Measurements from ENCODE around the gene RNF168. TPM values are rescaled to one million over a fixed set of nuclear protein-coding genes. Genes with fewer than 3 reads are reported as not detected.

RNF168 gene
- total RNA-seq, 1 donor from 2014 or later, result 18.3 TPM

- FAIRE-seq, result no peak
- Mint-ChIP-seq H3K27ac (ENCODE audit: unreplicated experiment) (peak overlapping the region; percentile 88), H3K9me3 (ENCODE audit: unreplicated experiment) (no peaks in the 10 kb centered on the region), H3K4me3 (ENCODE audit: unreplicated experiment) (peak overlapping the region; percentile 99), H3K4me1 (ENCODE audit: low read depth, unreplicated experiment) (peaks cover 11% of the 10 kb centered on the region), H3K36me3 (ENCODE audit: low read depth, unreplicated experiment) (peaks cover 4% of the 10 kb centered on the region), H3K27me3 (ENCODE audit: low read depth, unreplicated experiment) (no peaks in the 10 kb centered on the region)
- H2AFZ ChIP-seq (ENCODE audit: low read depth, low read length), result peak overlapping the region; percentile 35
- peak overlapping the region; percentile 91 for H3K9ac ChIP-seq (ENCODE audit: low read length)
- peaks cover 16% of the 10 kb centered on the region for H3K4me1 ChIP-seq (ENCODE audit: insufficient read depth, low read length)
- H3K27me3 ChIP-seq (ENCODE audit: insufficient read depth, low read length), result no peaks in the 10 kb centered on the region
- H3K4me2 ChIP-seq (ENCODE audit: low read length), result peak overlapping the region; percentile 91
- DNase-seq (ENCODE audit: low read depth), result no peak
- peak overlapping the region; percentile 97 for H3K4me3 ChIP-seq (ENCODE audit: insufficient read depth, low read depth, low read length)
- no peaks in the 10 kb centered on the region for H3K9me3 ChIP-seq (ENCODE audit: insufficient read depth, low read depth, low read length)
- peak overlapping the region; percentile 82 for H3K27ac ChIP-seq (ENCODE audit: low read depth, low read length)
- peaks cover 82% of the 10 kb centered on the region for H3K79me2 ChIP-seq (ENCODE audit: insufficient read depth, low read length)
- peaks cover 63% of the 10 kb centered on the region for H4K20me1 ChIP-seq (ENCODE audit: insufficient read depth, low read length)
- TF ChIP-seq EZH2 (IDR thresholded peaks at IDR 0.05; ENCODE audit: insufficient read depth, low read length) (no peak), CTCF (IDR thresholded peaks at IDR 0.05; ENCODE audit: insufficient read depth, low read depth, low read length) (no peak)
- no peaks in the 10 kb centered on the region for H3K36me3 ChIP-seq (ENCODE audit: insufficient read depth, low read length)
These were observed 3.6 kb downstream of the RNF168 start for GRCh38 chr3:196499807-196500524.

GRCh38 chr3:196499061-196499460, 4.5 kb downstream of the RNF168 start:
- peak overlapping the region; percentile 65 for H3K27ac ChIP-seq (ENCODE audit: low read depth, low read length)
- DNase-seq (ENCODE audit: low read depth) (peak; percentile 75), FAIRE-seq (peak; percentile 13)
- TF ChIP-seq EZH2 (IDR thresholded peaks at IDR 0.05; ENCODE audit: insufficient read depth, low read length) (no peak), CTCF (IDR thresholded peaks at IDR 0.05; ENCODE audit: insufficient read depth, low read depth, low read length) (no peak)
- Mint-ChIP-seq H3K4me3 (ENCODE audit: unreplicated experiment) (peak overlapping the region; percentile 75), H3K27me3 (ENCODE audit: low read depth, unreplicated experiment) (no peaks in the 10 kb centered on the region), H3K9me3 (ENCODE audit: unreplicated experiment) (no peaks in the 10 kb centered on the region), H3K27ac (ENCODE audit: unreplicated experiment) (peak overlapping the region; percentile 94), H3K36me3 (ENCODE audit: low read depth, unreplicated experiment) (peaks cover 4% of the 10 kb centered on the region), H3K4me1 (ENCODE audit: low read depth, unreplicated experiment) (peaks cover 11% of the 10 kb centered on the region)
- no peaks in the 10 kb centered on the region for H3K27me3 ChIP-seq (ENCODE audit: insufficient read depth, low read length)
- H4K20me1 ChIP-seq (ENCODE audit: insufficient read depth, low read length), result peaks cover 72% of the 10 kb centered on the region
- no peaks in the 10 kb centered on the region for H3K9me3 ChIP-seq (ENCODE audit: insufficient read depth, low read depth, low read length)
- H3K9ac ChIP-seq (ENCODE audit: low read length), result peak overlapping the region; percentile 46
- peak overlapping the region; percentile 91 for H3K4me2 ChIP-seq (ENCODE audit: low read length)
- H3K4me1 ChIP-seq (ENCODE audit: insufficient read depth, low read length), result peaks cover 16% of the 10 kb centered on the region
- peak overlapping the region; percentile 26 for H3K4me3 ChIP-seq (ENCODE audit: insufficient read depth, low read depth, low read length)
- peaks cover 91% of the 10 kb centered on the region for H3K79me2 ChIP-seq (ENCODE audit: insufficient read depth, low read length)
- no peak overlapping the region for H2AFZ ChIP-seq (ENCODE audit: low read depth, low read length)
- H3K36me3 ChIP-seq (ENCODE audit: insufficient read depth, low read length), result no peaks in the 10 kb centered on the region

- TF ChIP-seq EZH2 (IDR thresholded peaks at IDR 0.05; ENCODE audit: insufficient read depth, low read length) (no peak), CTCF (IDR thresholded peaks at IDR 0.05; ENCODE audit: insufficient read depth, low read depth, low read length) (no peak)
- DNase-seq (ENCODE audit: low read depth) (no peak), FAIRE-seq (no peak)
- Mint-ChIP-seq H3K4me3 (ENCODE audit: unreplicated experiment) (peak overlapping the region; percentile 27), H3K27ac (ENCODE audit: unreplicated experiment) (no peak overlapping the region), H3K4me1 (ENCODE audit: low read depth, unreplicated experiment) (peaks cover 11% of the 10 kb centered on the region), H3K27me3 (ENCODE audit: low read depth, unreplicated experiment) (no peaks in the 10 kb centered on the region), H3K9me3 (ENCODE audit: unreplicated experiment) (no peaks in the 10 kb centered on the region), H3K36me3 (ENCODE audit: low read depth, unreplicated experiment) (peaks cover 4% of the 10 kb centered on the region)
- H3K27me3 ChIP-seq (ENCODE audit: insufficient read depth, low read length), result no peaks in the 10 kb centered on the region
- no peak overlapping the region for H3K9ac ChIP-seq (ENCODE audit: low read length)
- H2AFZ ChIP-seq (ENCODE audit: low read depth, low read length), result no peak overlapping the region
- peaks cover 16% of the 10 kb centered on the region for H3K4me1 ChIP-seq (ENCODE audit: insufficient read depth, low read length)
- H3K27ac ChIP-seq (ENCODE audit: low read depth, low read length), result no peak overlapping the region
- H3K79me2 ChIP-seq (ENCODE audit: insufficient read depth, low read length), result peaks cover 97% of the 10 kb centered on the region
- H3K4me2 ChIP-seq (ENCODE audit: low read length), result peak overlapping the region; percentile 91
- peaks cover 79% of the 10 kb centered on the region for H4K20me1 ChIP-seq (ENCODE audit: insufficient read depth, low read length)
- H3K4me3 ChIP-seq (ENCODE audit: insufficient read depth, low read depth, low read length), result no peak overlapping the region
- no peaks in the 10 kb centered on the region for H3K9me3 ChIP-seq (ENCODE audit: insufficient read depth, low read depth, low read length)
- H3K36me3 ChIP-seq (ENCODE audit: insufficient read depth, low read length), result no peaks in the 10 kb centered on the region
These were observed 5.3 kb downstream of the RNF168 start for GRCh38 chr3:196498297-196498696.
